ENCODE data around the gene TOGARAM1.

The TOGARAM1 gene

GRCh38 chr14:45057881-45058364, 95.9 kb downstream of the TOGARAM1 start:
- H3K36me3 ChIP-seq (ENCODE audit: insufficient read depth, low read length): peaks cover 18% of the 10 kb centered on the region
- no peaks in the 10 kb centered on the region for H3K9me3 ChIP-seq (ENCODE audit: low read depth, low read length)
- DNase-seq (ENCODE audit: low read depth, low spot score): no peak
- no peak overlapping the region for H3K9ac ChIP-seq (ENCODE audit: insufficient read length)
- no peak overlapping the region for H3K27ac ChIP-seq
- no peak for TF ChIP-seq POLR2AphosphoS5 (IDR thresholded peaks at IDR 0.05; ENCODE audit: borderline replicate concordance, low read depth, low read length)
- TF ChIP-seq EZH2 (IDR thresholded peaks at IDR 0.05): no peak
- no peak for TF ChIP-seq FOXP2 (optimal IDR thresholded peaks at IDR 0.05; ENCODE audit: control extremely low read depth, extremely low read length, insufficient read depth)
- no peak overlapping the region for H3K4me3 ChIP-seq

- H3K36me3 ChIP-seq (ENCODE audit: insufficient read depth, low read length): peaks cover 6% of the 10 kb centered on the region; the same call in 1 of the 2 replicates
- no peak for TF ChIP-seq EZH2 (IDR thresholded peaks at IDR 0.05)
- no peak for TF ChIP-seq FOXP2 (optimal IDR thresholded peaks at IDR 0.05; ENCODE audit: control extremely low read depth, extremely low read length, insufficient read depth)
- H3K9me3 ChIP-seq (ENCODE audit: low read depth, low read length): no peaks in the 10 kb centered on the region
- H3K9ac ChIP-seq (ENCODE audit: insufficient read length): no peak overlapping the region
- DNase-seq (ENCODE audit: low read depth, low spot score): no peak
- no peak overlapping the region for H3K27ac ChIP-seq
- no peak overlapping the region for H3K4me3 ChIP-seq
These were observed 98.6 kb downstream of the TOGARAM1 start for GRCh38 chr14:45060551-45060950.

GRCh38 chr14:45065540-45065939, 103.5 kb downstream of the TOGARAM1 start:
- no peaks in the 10 kb centered on the region for H3K9me3 ChIP-seq (ENCODE audit: low read depth, low read length)
- H3K27ac ChIP-seq: no peak overlapping the region
- peaks cover 7% of the 10 kb centered on the region for H3K36me3 ChIP-seq (ENCODE audit: insufficient read depth, low read length)
- TF ChIP-seq FOXP2 (optimal IDR thresholded peaks at IDR 0.05; ENCODE audit: control extremely low read depth, extremely low read length, insufficient read depth): no peak
- TF ChIP-seq POLR2AphosphoS5 (IDR thresholded peaks at IDR 0.05; ENCODE audit: borderline replicate concordance, low read depth, low read length): no peak
- no peak for TF ChIP-seq EZH2 (IDR thresholded peaks at IDR 0.05)
- DNase-seq (ENCODE audit: low read depth, low spot score): no peak
- H3K4me3 ChIP-seq: no peak overlapping the region
- no peak overlapping the region for H3K9ac ChIP-seq (ENCODE audit: insufficient read length)

- Histone ChIP-seq H3K9me3 (ENCODE audit: low read depth, low read length) (no peaks in the 10 kb centered on the region), H3K36me3 (ENCODE audit: insufficient read depth, low read length) (peaks cover 7% of the 10 kb centered on the region), H3K9ac (ENCODE audit: insufficient read length) (no peak overlapping the region), H3K4me3 (no peak overlapping the region), H3K27ac (no peak overlapping the region)
- TF ChIP-seq EZH2 (IDR thresholded peaks at IDR 0.05): no peak
- no peak for TF ChIP-seq FOXP2 (optimal IDR thresholded peaks at IDR 0.05; ENCODE audit: control extremely low read depth, extremely low read length, insufficient read depth)
- TF ChIP-seq POLR2AphosphoS5 (IDR thresholded peaks at IDR 0.05; ENCODE audit: borderline replicate concordance, low read depth, low read length): no peak
- DNase-seq (ENCODE audit: low read depth, low spot score): no peak
These were observed 104.0 kb downstream of the TOGARAM1 start for GRCh38 chr14:45065956-45066355.

GRCh38 chr14:45066667-45067066, 104.7 kb downstream of the TOGARAM1 start:
- no peak overlapping the region for H3K9ac ChIP-seq (ENCODE audit: insufficient read length)
- TF ChIP-seq POLR2AphosphoS5 (IDR thresholded peaks at IDR 0.05; ENCODE audit: borderline replicate concordance, low read depth, low read length): no peak
- no peak for TF ChIP-seq EZH2 (IDR thresholded peaks at IDR 0.05)
- TF ChIP-seq FOXP2 (optimal IDR thresholded peaks at IDR 0.05; ENCODE audit: control extremely low read depth, extremely low read length, insufficient read depth): no peak
- H3K9me3 ChIP-seq (ENCODE audit: low read depth, low read length): no peaks in the 10 kb centered on the region
- no peak overlapping the region for H3K27ac ChIP-seq
- H3K36me3 ChIP-seq (ENCODE audit: insufficient read depth, low read length): peaks cover 7% of the 10 kb centered on the region
- DNase-seq (ENCODE audit: low read depth, low spot score): no peak
- H3K4me3 ChIP-seq: no peak overlapping the region

- H3K4me3 ChIP-seq: no peak overlapping the region
- H3K9me3 ChIP-seq (ENCODE audit: low read depth, low read length): no peaks in the 10 kb centered on the region
- H3K27ac ChIP-seq: no peak overlapping the region
- H3K36me3 ChIP-seq (ENCODE audit: insufficient read depth, low read length): peaks cover 7% of the 10 kb centered on the region
- no peak for DNase-seq (ENCODE audit: low read depth, low spot score)
- no peak overlapping the region for H3K9ac ChIP-seq (ENCODE audit: insufficient read length)
- TF ChIP-seq POLR2AphosphoS5 (IDR thresholded peaks at IDR 0.05; ENCODE audit: borderline replicate concordance, low read depth, low read length) (no peak), FOXP2 (optimal IDR thresholded peaks at IDR 0.05; ENCODE audit: control extremely low read depth, extremely low read length, insufficient read depth) (no peak), EZH2 (IDR thresholded peaks at IDR 0.05) (no peak)
These were observed 106.4 kb downstream of the TOGARAM1 start for GRCh38 chr14:45068396-45068795.

GRCh38 chr14:45070215-45070614, 108.2 kb downstream of the TOGARAM1 start:
- no peak overlapping the region for H3K4me3 ChIP-seq
- no peak overlapping the region for H3K27ac ChIP-seq
- no peak overlapping the region for H3K9ac ChIP-seq (ENCODE audit: insufficient read length)
- DNase-seq (ENCODE audit: low read depth, low spot score): no peak
- H3K36me3 ChIP-seq (ENCODE audit: insufficient read depth, low read length): peaks cover 7% of the 10 kb centered on the region
- no peak for TF ChIP-seq FOXP2 (optimal IDR thresholded peaks at IDR 0.05; ENCODE audit: control extremely low read depth, extremely low read length, insufficient read depth)
- no peak for TF ChIP-seq POLR2AphosphoS5 (IDR thresholded peaks at IDR 0.05; ENCODE audit: borderline replicate concordance, low read depth, low read length)
- TF ChIP-seq EZH2 (IDR thresholded peaks at IDR 0.05): no peak
- H3K9me3 ChIP-seq (ENCODE audit: low read depth, low read length): no peaks in the 10 kb centered on the region

- no peaks in the 10 kb centered on the region for H3K9me3 ChIP-seq (ENCODE audit: low read depth, low read length)
- TF ChIP-seq FOXP2 (optimal IDR thresholded peaks at IDR 0.05; ENCODE audit: control extremely low read depth, extremely low read length, insufficient read depth) (no peak), POLR2AphosphoS5 (IDR thresholded peaks at IDR 0.05; ENCODE audit: borderline replicate concordance, low read depth, low read length) (no peak), EZH2 (IDR thresholded peaks at IDR 0.05) (no peak)
- no peak overlapping the region for H3K9ac ChIP-seq (ENCODE audit: insufficient read length)
- no peak overlapping the region for H3K27ac ChIP-seq
- peaks cover 7% of the 10 kb centered on the region for H3K36me3 ChIP-seq (ENCODE audit: insufficient read depth, low read length)
- DNase-seq (ENCODE audit: low read depth, low spot score): no peak
- no peak overlapping the region for H3K4me3 ChIP-seq
These were observed 110.1 kb downstream of the TOGARAM1 start for GRCh38 chr14:45072126-45072525.

- Histone ChIP-seq H3K36me3 (ENCODE audit: insufficient read depth, low read length) (peaks cover 6% of the 10 kb centered on the region), H3K4me3 (peak overlapping the region; percentile 46; the same call in 1 of the 2 replicates), H3K9me3 (ENCODE audit: low read depth, low read length) (no peaks in the 10 kb centered on the region), H3K9ac (ENCODE audit: insufficient read length) (no peak overlapping the region), H3K27ac (peak overlapping the region; percentile 58)
- no peak for TF ChIP-seq POLR2AphosphoS5 (IDR thresholded peaks at IDR 0.05; ENCODE audit: borderline replicate concordance, low read depth, low read length)
- DNase-seq (ENCODE audit: low read depth, low spot score): no peak
These were observed 111.4 kb downstream of the TOGARAM1 start for GRCh38 chr14:45073231-45073879.

Data from SK-N-MC (cell line).